Adipose tissue (tissue), 3 donors: Measurements from ENCODE around the gene ZMYND11. TPM values are rescaled to one million over a fixed set of nuclear protein-coding genes. Genes with fewer than 3 reads are reported as not detected.
"Not testable (repeated sequence)": the region's sequence is repeated elsewhere in the genome, so short reads cannot be mapped to it uniquely, and the experiment has no call there.

Source experiments
- H3K27ac ChIP-seq: one replicate; pipeline ENCODE4 v1.5.1; 2013; ENCODE audit warnings: low read depth, low read length
- WGBS, 3 donors: extraction: QIAGEN DNeasy Blood & Tissue Kit; methylation state at CpG; one replicate each; pipeline ENCODE4 v1.1.7; 2013; 5-methylcytosine and 5-hydroxymethylcytosine counted together
- polyA plus RNA-seq, 3 donors: library from polyadenylated mRNA; stranded (reverse); fragments of 200-250 nt; gene quantifications; one replicate each; pipeline ENCODE4 v1.2.3, GENCODE V29; 2013
- donor health status: healthy with polysubstance abuse.
- donor health status: Bipolar disorder and iron deficiency.
- donor health status: healthy.

The ZMYND11 gene
- polyA plus RNA-seq, 3 donors = 22.3 to 52.3 (median 34.4) TPM

- H3K27ac ChIP-seq = no peak overlapping the region
- 94 to 98% (median 96%) methylated on average over 1 of the region's 1 CpG for WGBS, 3 donors
Observed at GRCh38 chr10:184174-184573, 48.9 kb downstream of the ZMYND11 start.

DNA sequence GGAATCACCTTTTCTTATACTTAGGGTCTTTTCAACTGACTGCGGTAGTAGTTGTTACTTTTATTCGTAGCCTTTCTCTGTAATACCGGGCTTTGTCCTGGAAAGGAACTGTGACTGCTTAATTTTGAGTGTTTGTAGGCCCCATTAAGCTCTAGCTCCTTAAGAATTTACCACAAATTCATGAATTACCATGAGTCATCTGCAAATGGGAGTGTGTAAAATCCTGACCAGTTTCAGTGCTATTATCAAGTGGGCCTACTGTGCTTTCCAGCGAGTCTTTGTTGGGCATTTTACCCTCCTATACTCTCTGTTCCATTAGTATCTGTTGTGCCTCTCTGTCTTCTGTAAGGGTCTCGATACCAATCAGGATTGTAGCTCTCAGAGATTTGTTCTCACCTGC, 49.7 kb downstream of the ZMYND11 start:
- no peak overlapping the region for H3K27ac ChIP-seq
- 97% methylated on average over 5 of the region's 5 CpGs for WGBS, 3 donors

- 83 to 89% (median 87%) methylated on average over 7 of the region's 7 CpGs for WGBS, 3 donors
Observed at GRCh38 chr10:185571-185970, 50.3 kb downstream of the ZMYND11 start.

GRCh38 chr10:186911-187310, 51.7 kb downstream of the ZMYND11 start:
- WGBS, 3 donors = 94 to 97% (median 97%) methylated on average over 4 of the region's 4 CpGs

More at GRCh38 chr10:185571-185970, 50.3 kb downstream of the ZMYND11 start:
- not testable (repeated sequence) for H3K27ac ChIP-seq

DNA sequence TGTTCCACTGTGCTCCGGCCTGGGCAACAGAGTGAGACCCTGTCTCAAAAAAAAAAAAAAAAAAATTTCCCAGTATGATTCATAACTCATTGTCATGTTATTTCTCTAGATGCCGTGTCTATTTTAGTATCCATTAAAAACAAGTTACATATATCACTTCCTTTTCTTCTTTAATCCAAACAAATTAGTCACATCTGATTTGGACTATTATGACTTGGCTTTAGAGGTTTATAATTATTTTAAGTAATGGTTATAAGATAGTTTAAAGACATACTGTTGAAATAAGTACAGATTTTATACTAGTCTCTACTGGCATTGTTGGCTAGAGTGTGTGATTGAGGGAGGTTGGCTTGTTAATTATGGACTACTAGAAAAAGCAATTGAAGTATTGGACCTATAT, 53.3 kb downstream of the ZMYND11 start:
- 76 to 93% (median 76%) methylated on average over 2 of the region's 2 CpGs for WGBS, 3 donors
- H3K27ac ChIP-seq = no peak overlapping the region

More at GRCh38 chr10:186911-187310, 51.7 kb downstream of the ZMYND11 start:
- H3K27ac ChIP-seq = no peak overlapping the region

DNA sequence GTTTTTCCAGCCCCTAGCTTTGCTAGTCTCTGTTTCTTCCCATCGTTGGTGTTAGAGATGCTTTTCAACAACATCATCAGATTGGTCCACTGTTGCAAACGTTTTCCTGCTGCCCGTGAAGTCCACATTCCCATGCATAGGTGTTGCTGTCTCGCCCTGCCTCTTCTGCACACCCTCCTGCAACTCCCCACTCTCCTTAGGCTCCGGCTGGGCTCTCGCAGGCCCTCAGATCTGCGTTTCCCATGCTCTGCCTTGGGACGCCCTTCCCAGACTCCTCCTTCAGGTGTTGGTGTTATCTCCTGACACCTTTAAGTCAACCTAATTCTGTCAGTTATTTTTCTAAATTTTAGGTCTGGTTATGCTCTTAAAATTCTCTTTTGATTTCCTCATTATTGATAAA, 55.0 kb downstream of the ZMYND11 start:
- no peak overlapping the region for H3K27ac ChIP-seq
- 90 to 92% (median 91%) methylated on average over 8 of the region's 8 CpGs for WGBS, 3 donors

- no peak overlapping the region for H3K27ac ChIP-seq
- 39 to 66% (median 60%) methylated on average over 9 of the region's 9 CpGs for WGBS, 3 donors
Observed at GRCh38 chr10:191703-192518, 56.7 kb downstream of the ZMYND11 start.

DNA sequence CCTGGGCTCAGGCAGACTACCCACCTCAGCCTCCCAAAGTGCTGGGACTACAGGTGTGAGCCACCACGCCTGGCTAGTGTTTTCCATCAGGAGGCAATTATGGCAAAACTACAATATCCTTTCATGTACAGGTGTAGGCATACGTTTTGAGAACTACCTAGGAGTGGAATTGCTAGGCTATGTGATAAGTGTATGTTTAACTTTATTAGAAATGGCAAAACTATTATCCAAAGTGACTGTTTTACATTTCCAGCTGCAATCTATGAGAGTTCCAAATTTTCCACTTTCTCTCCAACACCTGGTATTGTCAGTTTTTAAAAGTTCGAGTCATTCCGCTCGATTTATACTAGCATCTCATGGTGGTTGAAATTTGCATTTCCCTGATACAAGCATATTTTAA, 59.0 kb downstream of the ZMYND11 start:
- 95 to 97% (median 97%) methylated on average over 5 of the region's 5 CpGs for whole genome bisulfite sequencing, 3 donors
- no peak overlapping the region for H3K27ac ChIP-seq

GRCh38 chr10:200405-200804, 65.2 kb downstream of the ZMYND11 start:
- H3K27ac ChIP-seq = no peak overlapping the region
- 91 to 97% (median 94%) methylated on average over 1 of the region's 1 CpG for WGBS, 3 donors

- WGBS, 3 donors = 92 to 94% (median 93%) methylated on average over 6 of the region's 6 CpGs
- no peak overlapping the region for H3K27ac ChIP-seq
Observed at GRCh38 chr10:201328-201771, 66.1 kb downstream of the ZMYND11 start.

DNA sequence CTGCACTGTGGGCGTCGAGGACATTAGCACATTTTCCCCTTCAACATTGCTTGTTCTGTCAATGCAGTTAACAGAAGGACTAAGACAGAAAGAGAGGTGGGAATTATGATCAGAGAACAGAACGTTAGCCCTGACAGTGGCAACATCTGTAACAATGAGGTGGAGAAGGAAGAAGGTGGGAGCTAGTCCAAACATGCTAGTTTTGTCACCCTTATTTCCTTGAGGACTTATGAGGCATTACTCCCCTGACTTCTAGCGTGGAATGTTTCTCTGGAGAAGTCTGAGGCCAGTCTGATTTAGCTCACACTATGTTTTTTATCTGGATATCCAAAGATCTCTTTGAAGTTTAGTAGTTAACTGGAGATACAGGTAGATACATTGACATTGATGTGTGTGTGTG, 73.4 kb downstream of the ZMYND11 start:
- WGBS, 3 donors = 93 to 96% (median 95%) methylated on average over 4 of the region's 4 CpGs
- H3K27ac ChIP-seq = no peak overlapping the region

DNA sequence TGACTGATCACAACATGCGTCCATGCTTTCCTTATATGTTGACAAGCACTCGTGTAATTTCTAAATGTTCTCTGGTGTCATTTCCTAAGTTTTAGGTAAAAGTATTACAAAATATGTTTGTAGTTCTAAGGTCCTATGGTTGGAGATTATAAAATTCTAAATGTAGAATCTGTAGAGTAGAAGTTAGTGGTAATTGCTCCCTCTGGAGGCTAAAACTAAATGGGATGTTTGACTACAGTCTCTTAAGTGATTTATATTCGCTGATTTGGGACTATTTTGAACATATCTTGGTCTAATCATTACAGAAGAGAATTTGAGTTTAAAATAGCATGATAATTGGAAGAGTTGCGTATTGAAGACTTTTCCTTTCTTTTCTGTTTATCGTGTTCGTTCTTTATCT, 74.1 kb downstream of the ZMYND11 start:
- whole genome bisulfite sequencing, 3 donors = 90 to 94% (median 90%) methylated on average over 6 of the region's 6 CpGs
- no peak overlapping the region for H3K27ac ChIP-seq

- WGBS, 3 donors = 80 to 95% (median 92%) methylated on average over 5 of the region's 5 CpGs
- no peak overlapping the region for H3K27ac ChIP-seq
Observed at GRCh38 chr10:210297-210696, 75.0 kb downstream of the ZMYND11 start.

DNA sequence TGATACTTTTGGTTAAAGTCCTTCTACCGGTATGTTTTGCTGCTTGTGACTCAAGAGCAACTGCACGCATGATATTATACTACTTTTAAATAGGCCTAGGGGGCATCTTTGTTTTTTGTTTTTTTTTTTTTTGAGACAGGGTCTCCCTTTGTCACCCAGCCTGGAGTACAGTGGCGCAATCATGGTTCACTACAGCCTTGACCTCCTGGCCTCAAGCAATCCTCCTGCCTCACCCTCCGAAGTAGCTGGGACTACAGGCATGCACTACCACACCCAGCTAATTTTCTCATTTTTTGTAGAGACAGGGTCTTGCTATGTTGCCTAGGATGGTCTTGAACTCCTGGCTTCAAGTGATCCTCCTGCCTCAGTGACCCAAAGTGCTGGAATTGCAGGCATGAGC, 80.2 kb downstream of the ZMYND11 start:
- 92 to 99% (median 95%) methylated on average over 4 of the region's 4 CpGs for WGBS, 3 donors
- no peak overlapping the region for H3K27ac ChIP-seq

DNA sequence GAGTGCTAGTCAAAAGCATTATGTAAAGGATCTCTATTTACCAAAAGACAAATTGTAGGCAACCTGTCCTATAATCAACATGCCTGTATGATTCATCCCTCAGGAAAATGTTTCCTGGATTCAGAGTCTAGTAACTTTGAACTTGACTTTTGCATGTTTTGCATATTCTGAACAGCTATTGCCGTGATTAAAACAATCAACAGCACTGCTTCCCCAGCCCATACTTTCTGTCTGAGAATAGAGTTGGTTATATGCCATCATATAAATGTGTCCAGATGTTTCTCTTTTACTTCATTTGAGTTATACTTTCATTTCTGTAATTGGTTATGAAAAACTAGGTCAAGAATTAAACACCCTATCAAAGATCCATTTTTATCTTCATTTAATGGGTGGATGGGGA, 83.5 kb downstream of the ZMYND11 start:
- 58 to 91% (median 70%) methylated on average over 1 of the region's 1 CpG for WGBS, 3 donors
- no peak overlapping the region for H3K27ac ChIP-seq

DNA sequence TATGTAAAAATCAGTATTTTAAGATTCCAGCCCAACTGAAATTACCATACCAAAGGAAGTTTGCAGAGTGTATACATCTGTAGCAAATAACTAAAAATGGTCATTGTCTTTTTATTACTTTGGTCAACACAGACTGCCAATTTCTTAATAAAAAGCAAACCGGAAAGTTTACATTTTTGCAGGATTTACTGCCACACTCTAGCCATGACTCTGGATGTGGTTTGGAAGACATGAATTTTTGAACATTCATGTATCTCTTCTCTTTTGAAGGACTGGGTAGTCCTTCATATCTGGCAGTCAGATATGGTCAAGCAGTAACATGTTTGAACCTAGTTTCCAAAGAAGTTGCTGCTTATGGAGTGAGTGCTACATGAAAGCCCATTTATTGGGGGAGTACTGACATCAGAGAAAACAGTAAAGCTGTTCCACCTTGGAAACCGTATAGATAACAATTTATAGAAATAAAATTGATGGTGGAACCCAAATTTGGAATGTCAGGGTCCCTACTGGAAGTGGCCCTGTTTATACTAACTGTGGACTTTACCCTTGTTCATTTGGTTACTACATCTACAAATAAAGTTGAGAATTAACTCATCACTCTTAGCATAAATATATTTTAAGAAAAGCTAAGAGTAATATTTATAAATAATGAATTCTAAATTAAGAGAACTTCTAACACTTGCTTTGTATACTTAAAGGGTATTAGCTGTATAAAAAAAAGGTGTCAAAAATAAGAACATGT, 84.6 kb downstream of the ZMYND11 start:
- WGBS, 3 donors = 58 to 86% (median 73%) methylated on average over 2 of the region's 2 CpGs
- no peak overlapping the region for H3K27ac ChIP-seq

DNA sequence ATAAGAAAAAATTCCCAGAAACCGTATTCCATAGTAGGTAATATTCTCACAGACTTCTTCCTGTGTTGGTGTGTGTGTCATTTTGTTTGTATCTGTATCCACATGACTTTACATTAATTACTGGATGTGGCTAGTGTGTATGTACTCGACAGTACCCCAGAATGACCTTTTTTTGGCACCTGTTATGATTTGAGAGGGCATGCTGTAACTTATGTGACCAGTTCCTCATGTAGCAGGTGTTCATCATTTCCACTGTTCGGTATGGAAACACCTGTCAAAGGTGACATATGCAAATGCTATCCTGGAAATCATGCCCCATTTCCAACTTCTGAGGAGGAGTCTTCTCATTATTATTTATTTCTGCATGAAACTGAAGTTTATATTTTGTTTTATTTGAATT, 89.3 kb downstream of the ZMYND11 start:
- 58 to 78% (median 75%) methylated on average over 3 of the region's 3 CpGs for WGBS, 3 donors

GRCh38 chr10:226018-226417, 90.8 kb downstream of the ZMYND11 start:
- WGBS, 3 donors = 88 to 95% (median 91%) methylated on average over 2 of the region's 2 CpGs
- H3K27ac ChIP-seq = no peak overlapping the region

More for the DNA sequence above, 89.3 kb downstream of the ZMYND11 start:
- H3K27ac ChIP-seq = no peak overlapping the region

- WGBS, 3 donors = 46 to 79% (median 51%) methylated on average over 2 of the region's 2 CpGs
- H3K27ac ChIP-seq = no peak overlapping the region
Observed at GRCh38 chr10:227014-227413, 91.8 kb downstream of the ZMYND11 start.
